ENCODE measurements around the gene SUMO2.
A peak's percentile ranks its signal among the peaks of the same experiment; 100 is the strongest.
"Not testable (repeated sequence)": the region's sequence is repeated elsewhere in the genome, so short reads cannot be mapped to it uniquely, and the experiment has no call there.

SUMO2 gene

GRCh38 chr17:75138519-75138918 lies 44.2 kb downstream of the SUMO2 start:
- no peak for DNase-seq

DNA sequence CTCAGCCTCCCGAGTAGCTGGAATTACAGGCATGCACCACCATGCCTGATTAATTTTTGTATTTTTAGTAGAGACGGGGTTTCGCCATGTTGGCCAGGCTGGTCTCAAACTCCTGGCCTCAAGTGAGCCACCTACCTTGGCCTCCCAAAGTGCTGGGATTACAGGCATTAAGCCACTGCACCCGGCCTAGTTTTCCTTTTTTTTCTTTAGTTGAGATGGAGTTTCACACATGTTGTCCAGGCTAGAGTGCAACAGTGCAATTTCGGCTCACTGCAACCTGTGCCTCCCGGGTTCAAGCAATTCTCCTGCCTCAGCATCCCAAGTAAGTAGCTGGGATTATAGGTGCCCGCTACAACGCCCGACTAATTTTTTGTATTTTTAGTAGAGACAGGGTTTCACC lies 45.0 kb downstream of the SUMO2 start:
- not testable (repeated sequence) for DNase-seq

- no peak for DNase-seq
These were observed 46.8 kb downstream of the SUMO2 start for GRCh38 chr17:75135946-75136345.

DNA sequence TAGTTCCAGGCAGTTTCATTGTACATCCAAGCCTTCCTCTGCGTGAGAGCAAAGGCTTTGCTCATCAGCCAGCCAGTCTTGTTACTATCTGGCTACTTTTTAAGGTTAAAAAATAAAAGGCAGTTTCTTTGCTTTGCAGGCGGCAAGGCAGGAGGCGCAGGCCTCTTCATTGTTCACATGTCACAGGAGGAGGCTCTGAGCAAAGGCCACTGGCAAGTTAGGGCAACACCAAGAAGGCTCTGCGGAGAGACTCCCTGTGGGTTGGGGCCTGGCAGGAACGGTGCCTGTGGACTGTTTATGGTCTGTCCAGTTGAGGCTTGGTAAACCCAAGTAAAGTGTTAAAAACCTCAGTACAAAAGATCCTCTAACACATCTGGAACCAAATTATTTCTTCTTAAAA lies 47.3 kb downstream of the SUMO2 start:
- DNase-seq: no peak

DNA sequence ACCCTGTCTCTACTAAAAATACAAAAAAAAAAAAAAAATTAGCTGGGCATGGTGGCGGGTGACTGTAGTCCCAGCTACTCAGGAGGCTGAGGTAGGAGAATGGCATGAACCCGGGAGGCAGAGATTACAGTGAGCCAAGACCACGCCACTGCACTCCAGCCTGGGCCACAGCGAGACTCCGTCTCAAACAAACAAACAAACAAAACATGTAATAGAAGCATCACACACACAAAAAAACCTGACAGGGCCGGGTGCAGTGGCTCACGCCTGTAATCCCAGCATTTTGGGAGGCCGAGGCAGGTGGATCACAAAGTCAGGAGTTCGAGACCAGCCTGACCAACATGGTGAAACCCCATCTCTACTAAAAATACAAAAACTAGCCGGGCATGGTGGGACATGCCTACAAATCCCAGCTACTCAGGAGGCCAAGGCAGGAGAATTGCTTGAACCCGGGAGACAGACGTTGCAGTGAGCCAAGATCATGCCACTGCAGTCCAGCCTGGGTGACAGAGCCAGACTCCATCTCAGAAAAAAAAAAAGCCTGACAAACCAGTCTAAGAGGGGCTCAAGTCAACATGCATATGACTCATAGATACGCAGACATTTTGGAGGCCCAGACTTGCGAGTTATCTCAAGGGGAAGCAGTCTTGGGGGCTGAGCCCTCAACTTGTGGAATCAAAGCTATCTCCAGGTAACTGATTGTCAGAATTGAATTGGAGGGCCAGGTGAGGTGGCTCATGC lies 49.0 kb downstream of the SUMO2 start:
- not testable (repeated sequence) for DNase-seq

DNA sequence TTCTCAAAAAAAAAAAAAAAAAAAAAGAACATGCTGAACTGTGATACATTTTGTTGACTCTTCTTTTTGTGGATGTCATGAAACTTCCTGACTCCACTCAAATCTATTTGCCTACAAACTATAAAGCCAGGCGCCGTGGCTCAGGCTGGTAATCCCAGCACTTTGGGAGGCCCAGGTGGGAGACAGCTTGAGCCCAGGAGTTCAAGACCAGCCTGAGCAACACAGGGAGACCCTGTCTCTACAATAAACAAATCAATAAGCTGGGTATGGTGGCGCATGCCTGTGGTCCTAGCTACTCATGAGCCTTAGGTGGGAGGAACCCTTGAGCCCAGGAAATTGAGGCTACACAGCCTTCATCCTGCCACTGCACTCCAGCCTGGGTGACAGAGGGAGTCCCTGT lies 49.8 kb downstream of the SUMO2 start:
- DNase-seq: no peak

- not testable (repeated sequence) for DNase-seq
These were observed 50.5 kb downstream of the SUMO2 start for GRCh38 chr17:75132018-75133000.

GRCh38 chr17:75131278-75132017 lies 51.3 kb downstream of the SUMO2 start, which contains the start of gene NT5C:
Gene NT5C, minus strand, starts transcription at chr17:75131742. Its CDS starts 35 bp downstream, at chr17:75131707.
- DNase-seq: peak; percentile 26

- no peak for DNase-seq
These were observed 52.0 kb downstream of the SUMO2 start for GRCh38 chr17:75130632-75131277.

- DNase-seq: no peak
These were observed 52.6 kb downstream of the SUMO2 start for GRCh38 chr17:75130059-75130631.

DNA sequence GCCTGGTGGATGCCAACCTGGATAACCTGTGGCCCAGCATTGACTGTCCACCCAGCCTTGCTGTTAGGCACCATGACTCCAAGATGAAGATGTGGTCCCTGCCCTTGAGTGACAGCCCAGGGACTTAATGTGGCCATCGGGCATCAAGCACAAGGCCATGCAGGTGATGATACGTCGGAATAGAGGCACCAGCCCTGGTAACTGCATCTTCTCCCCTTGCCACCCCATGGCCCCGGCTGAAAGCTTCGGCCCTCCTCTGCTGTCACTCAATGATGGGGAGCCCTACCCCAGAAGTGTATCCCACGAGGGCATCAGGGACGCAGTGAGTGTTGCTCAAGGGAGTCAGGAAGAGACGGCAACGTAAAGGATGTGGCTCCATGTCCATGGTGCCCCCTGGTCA lies 53.2 kb downstream of the SUMO2 start:
- no peak for DNase-seq

DNA sequence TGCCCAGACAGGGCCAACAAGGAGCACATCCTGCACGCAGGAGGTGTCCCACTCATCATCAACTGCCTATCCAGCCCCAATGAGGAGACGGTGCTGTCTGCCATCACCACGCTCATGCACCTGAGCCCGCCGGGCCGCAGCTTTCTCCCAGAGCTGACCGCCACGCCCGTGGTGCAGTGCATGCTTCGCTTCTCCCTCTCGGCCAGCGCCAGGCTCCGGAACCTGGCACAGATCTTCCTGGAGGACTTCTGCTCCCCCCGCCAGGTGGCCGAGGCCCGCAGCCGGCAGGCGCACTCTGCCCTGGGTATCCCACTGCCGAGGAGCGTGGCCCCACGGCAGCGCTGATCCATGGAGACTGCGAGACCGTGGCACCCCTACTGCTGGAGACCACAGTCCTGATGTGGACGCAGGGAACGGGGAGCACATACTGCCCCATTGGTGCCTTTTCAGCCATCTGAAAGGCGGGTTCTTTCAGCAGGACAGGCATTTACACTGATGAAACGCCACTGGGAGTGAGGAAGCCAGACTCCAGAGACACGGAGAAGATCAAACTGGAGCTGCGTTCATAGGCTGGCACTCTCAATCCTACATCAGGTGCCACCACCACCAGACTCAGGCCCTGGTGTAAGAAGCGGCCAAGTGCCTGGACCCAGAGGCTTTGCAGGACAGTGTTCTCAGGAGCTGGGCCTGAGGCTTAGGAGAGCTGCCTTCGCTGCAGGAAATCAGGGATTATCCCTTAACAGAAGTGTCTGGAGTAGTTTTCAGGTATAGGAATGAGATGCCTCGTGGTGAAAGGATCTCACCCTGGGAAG lies 53.9 kb downstream of the SUMO2 start:
- DNase-seq: no peak

- not testable (repeated sequence) for DNase-seq
These were observed 54.8 kb downstream of the SUMO2 start for GRCh38 chr17:75127936-75128335.

DNA sequence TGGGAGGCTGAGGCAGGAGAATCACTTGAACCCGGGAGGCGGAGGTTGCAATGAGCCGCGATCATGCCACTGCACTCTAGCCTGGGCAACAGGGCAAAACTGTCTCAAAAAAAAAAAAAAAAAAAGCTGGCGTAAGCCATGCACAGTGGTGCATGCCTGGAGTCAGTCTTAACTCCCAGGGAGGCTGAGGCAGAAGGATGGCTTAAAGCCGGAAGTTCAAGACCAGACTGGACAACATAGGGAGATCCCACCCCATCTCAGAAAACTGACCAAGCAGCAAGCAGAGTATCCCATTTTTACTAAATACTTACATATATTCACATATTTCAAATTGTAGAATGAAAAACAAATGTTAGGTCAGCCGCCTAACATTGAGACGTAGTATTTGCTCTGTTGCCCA lies 55.8 kb downstream of the SUMO2 start:
- no peak for DNase-seq

DNA sequence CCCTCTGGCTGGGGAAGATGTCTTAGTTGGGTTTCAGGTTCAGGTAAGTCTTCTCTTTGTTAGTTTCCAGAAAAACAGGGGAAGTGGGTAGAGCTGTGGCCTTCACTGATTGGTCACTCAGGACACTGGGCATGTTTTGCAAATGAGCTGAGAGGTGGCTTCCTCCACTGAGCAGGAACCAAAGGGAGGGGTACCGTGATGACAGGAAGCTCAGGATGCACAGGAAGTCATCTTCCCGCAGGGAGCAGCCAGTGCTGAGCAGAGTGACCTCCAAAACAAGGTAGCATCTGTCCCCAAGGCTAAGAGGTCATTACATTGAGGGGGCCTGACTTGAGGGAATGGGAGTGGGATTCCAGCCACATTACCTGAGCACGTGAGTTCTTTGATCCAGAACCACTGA lies 56.8 kb downstream of the SUMO2 start:
- no peak for DNase-seq

- no peak for DNase-seq
These were observed 58.0 kb downstream of the SUMO2 start for GRCh38 chr17:75124819-75125162.

DNA sequence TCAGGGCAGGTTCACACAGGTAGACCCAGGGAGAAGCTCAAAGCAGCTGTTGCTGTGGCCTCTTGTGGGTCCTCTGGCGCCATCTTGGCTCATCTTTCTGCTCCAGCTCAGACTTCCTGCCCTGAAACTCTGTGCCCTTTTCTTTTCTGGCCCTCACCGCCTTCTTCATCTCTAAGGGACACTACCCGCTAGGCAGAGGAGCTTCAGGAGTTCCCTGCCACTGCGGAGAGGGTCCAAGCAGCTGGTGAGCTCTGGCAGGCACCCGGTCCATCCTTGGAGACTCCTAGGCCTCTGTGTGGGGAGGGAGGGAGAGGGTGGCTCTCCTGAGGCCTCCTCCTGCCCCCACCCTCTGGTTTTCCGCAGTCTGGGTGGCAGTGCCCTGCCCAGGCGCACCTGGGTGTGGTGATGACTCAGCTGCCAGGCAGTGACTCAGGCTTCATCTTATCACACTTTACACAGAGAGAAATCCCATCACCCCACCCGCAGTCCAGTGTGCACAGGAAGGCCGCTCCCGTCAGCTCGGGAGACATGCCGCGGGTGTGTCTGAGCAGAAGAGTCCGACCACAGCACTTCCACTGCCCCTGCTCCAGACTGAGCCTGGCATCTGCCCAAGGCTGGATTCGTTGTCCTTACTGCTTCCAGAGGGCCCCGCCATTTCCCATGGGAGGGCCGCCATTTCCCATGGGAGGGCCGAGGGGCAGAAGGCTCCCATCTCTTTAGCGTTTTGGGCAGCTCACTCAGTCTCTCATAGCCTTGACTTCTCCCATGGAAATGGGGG lies 58.5 kb downstream of the SUMO2 start:
- no peak for DNase-seq

- DNase-seq: no peak
These were observed 64.5 kb downstream of the SUMO2 start for GRCh38 chr17:75118307-75118706.

GRCh38 chr17:75116737-75117136 lies 66.0 kb downstream of the SUMO2 start:
- DNase-seq: no peak

All from NCI-H2081 treated with DMSO at 0.1 percent for 48 hours (cell line).